Right lobe of liver (tissue), 6 donors: Measurements from ENCODE around the gene DRC1. TPM values are rescaled to one million over a fixed set of nuclear protein-coding genes. Genes with fewer than 3 reads are reported as not detected.

ENCODE experiments used
- ATAC-seq, 4 donors: fragments of 200-7000 bp; cut with Tn5 transposase; one replicate each; pipeline ENCODE4 v1.9.1; 2020; ENCODE audit warnings: mild to moderate bottlenecking in 4 of 4, moderate library complexity in 4 of 4
- DNase-seq, 3 donors: peaks; one replicate each; pipeline ENCODE4 v3.0.0-alpha.2; 2020
- H3K27ac ChIP-seq, 3 donors: fragments of 200-600 bp; one replicate each; pipeline ENCODE4 v1.8.0; 2022
- H3K27me3 ChIP-seq, 2 donors: fragments of 200-600 bp; one replicate each; pipeline ENCODE4 v1.8.0; 2022
- H3K36me3 ChIP-seq, 4 donors: fragments of 200-600 bp; sonication (generic) in 1 of 4; one replicate each; pipeline versions ENCODE4 v1.5.1 to v1.8.0; 2017 to 2022; ENCODE audit warnings: control low read depth in 1 of 4
- H3K4me1 ChIP-seq, 4 donors: fragments of 200-600 bp; sonication (generic) in 1 of 4; one replicate each; pipeline versions ENCODE4 v1.5.1 to v1.8.0; 2017 to 2022; ENCODE audit warnings: control low read depth in 1 of 4
- H3K4me3 ChIP-seq, 3 donors: fragments of 200-600 bp; one replicate each; pipeline ENCODE4 v1.8.0; 2022
- H3K9me3 ChIP-seq, 4 donors: fragments of 200-600 bp; sonication (generic) in 1 of 4; one replicate each; pipeline versions ENCODE4 v1.5.1 to v1.8.0; 2017 to 2022; ENCODE audit warnings: control low read depth in 1 of 4
- POLR2A ChIP-seq: fragments of 450-650 bp; IDR thresholded peaks from one replicate; pipeline ENCODE4 v1.6.1; 2017; ENCODE audit warnings: antibody characterized with exemption, mild to moderate bottlenecking
- WGBS: methylation state at CpG from one replicate; pipeline ENCODE4 v1.1.6; 2018; ENCODE audit warnings: low coverage, low lambda C conversion rate; ENCODE audit not compliant: insufficient coverage; ENCODE audit errors: missing lambda C conversion rate; 5-methylcytosine and 5-hydroxymethylcytosine counted together
- intact Hi-C, 2 donors: fragments of 100-400 bp; cut with DNase I; formaldehyde crosslinking; loops; one replicate each; pipeline versions ENCODE4 v1.11.2 to v1.14.1; 2022
- total RNA-seq, 6 experiments: library from RNA; depleted of rRNA in 2 of 6; stranded (reverse); fragments of >200 nt in 2 of 6; fragmentation: NEBNext Ultra II Directional in 3 of 6; extraction: Animal tissue kit (Norgen Biotek cat#: 25700) in 3 of 6; gene quantifications; one replicate each; pipeline versions ENCODE4 v1.1.0 to v1.2.4, GENCODE V29; 2016 to 2023
- TF ChIP-seq, protein P1 (sequence below), 4 donors: fragments of 200-600 bp in 3 of 4; fragments of 450-650 bp in 1 of 4; IDR thresholded peaks; one replicate each; pipeline versions ENCODE4 v1.5.1 to v1.8.0; 2016 to 2022; ENCODE audit warnings: antibody characterized with exemption in 4 of 4, mild to moderate bottlenecking in 2 of 4
- donor health status: DM: no; HTN: yes; CAD: no.
- donor health status: DM: no; HTN: no; CAD: no.
- donor health status: DM: no; HTN: no; CAD: no.
- donor health status: DM: no; HTN: yes; CAD: no.
- donor health status: DM: no; HTN: yes; CAD: no.

DRC1 gene
- total RNA-seq, 6 experiments from 2014 or later: 0.31 TPM; not detected in 4

DNA sequence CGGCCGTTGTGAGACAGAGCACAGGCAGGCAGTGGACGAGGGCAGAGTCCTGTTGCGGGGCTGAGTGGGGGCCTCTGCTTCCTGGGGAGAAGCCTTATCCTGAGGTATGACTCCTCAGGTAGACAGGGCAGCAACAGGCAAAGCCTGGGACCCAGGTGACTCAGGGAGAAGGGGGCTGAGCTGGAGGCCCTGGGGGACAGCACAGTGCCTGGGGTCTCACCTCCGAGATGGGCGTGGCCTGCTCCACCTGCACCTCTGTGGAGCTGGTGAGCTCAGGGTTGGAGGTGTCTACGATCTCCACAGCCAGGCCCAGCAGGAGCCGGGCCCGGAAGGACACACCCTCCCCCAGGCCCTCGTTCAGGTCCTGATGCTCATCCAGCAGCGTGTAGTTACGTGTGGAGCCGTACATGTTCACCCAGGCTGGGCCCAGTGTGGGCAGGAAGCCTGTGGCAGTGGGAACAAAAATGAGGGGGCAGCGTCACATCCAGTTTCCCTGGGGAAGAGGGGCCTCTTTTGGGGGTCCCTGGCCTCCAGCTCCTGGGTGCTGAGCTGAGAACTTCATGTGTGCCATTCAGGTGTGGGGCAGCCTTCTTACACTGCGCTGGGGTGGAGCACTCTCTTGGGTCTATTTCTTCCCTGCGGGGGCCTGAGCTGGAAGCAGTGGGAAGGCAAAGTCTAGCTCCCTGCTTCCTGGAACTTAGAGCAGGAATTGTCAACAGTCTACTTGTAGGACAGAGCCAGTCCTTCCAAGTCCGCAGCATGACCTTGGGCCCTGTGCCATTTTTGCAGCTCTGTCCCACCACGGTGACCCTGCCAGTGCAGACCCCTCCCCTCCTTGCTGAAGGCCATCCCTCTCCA is 79.1 kb downstream of the DRC1 start:
- no peaks in the 10 kb centered on the region for H3K36me3 ChIP-seq
- H3K27me3 ChIP-seq: no peaks in the 10 kb centered on the region
- TF ChIP-seq, protein P1, sequence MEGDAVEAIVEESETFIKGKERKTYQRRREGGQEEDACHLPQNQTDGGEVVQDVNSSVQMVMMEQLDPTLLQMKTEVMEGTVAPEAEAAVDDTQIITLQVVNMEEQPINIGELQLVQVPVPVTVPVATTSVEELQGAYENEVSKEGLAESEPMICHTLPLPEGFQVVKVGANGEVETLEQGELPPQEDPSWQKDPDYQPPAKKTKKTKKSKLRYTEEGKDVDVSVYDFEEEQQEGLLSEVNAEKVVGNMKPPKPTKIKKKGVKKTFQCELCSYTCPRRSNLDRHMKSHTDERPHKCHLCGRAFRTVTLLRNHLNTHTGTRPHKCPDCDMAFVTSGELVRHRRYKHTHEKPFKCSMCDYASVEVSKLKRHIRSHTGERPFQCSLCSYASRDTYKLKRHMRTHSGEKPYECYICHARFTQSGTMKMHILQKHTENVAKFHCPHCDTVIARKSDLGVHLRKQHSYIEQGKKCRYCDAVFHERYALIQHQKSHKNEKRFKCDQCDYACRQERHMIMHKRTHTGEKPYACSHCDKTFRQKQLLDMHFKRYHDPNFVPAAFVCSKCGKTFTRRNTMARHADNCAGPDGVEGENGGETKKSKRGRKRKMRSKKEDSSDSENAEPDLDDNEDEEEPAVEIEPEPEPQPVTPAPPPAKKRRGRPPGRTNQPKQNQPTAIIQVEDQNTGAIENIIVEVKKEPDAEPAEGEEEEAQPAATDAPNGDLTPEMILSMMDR (IDR thresholded peaks at IDR 0.05): no peak
- TF ChIP-seq POLR2A: no peak
- intact Hi-C loops: no loop called here
- ATAC-seq (no peak), DNase-seq (no peak)
- WGBS: 76% methylated on average over 6 of the region's 18 CpGs
- no peaks in the 10 kb centered on the region for H3K9me3 ChIP-seq
- peaks cover 0 to 19% (median 7%) of the 10 kb centered on the region in 4 donors for H3K4me1 ChIP-seq
- no peak overlapping the region for H3K4me3 ChIP-seq
- H3K27ac ChIP-seq: no peak overlapping the region

DNA sequence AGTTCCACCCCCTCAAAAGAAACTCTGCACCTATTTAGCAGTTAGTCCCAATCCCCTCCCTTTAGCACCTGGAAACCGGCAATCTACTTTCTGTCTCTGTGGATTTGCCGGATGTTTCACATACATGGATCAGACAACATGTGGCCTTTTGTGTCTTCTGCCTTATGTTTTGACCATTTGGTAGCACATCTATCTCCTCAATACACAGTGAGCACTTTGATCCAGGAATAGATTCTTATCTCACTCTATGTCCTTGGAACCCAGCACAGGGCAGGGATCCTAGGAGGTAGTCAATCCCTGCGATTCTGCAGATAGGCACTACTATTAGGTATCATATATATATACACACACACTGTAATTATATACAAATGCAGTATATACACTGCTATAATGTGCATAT is 80.0 kb downstream of the DRC1 start:
- DNase-seq (no peak), ATAC-seq (no peak)
- intact Hi-C loops: no loop called here
- Histone ChIP-seq H3K4me3 (no peak overlapping the region), H3K9me3 (no peaks in the 10 kb centered on the region), H3K27me3 (no peaks in the 10 kb centered on the region), H3K36me3 (no peaks in the 10 kb centered on the region), H3K4me1 (peaks cover 0 to 19% (median 7%) of the 10 kb centered on the region in 4 donors), H3K27ac (no peak overlapping the region)
- no peak for TF ChIP-seq POLR2A
- TF ChIP-seq, protein P1 (IDR thresholded peaks at IDR 0.05): no peak
- WGBS: 71% methylated on average over 3 of the region's 3 CpGs

DNA sequence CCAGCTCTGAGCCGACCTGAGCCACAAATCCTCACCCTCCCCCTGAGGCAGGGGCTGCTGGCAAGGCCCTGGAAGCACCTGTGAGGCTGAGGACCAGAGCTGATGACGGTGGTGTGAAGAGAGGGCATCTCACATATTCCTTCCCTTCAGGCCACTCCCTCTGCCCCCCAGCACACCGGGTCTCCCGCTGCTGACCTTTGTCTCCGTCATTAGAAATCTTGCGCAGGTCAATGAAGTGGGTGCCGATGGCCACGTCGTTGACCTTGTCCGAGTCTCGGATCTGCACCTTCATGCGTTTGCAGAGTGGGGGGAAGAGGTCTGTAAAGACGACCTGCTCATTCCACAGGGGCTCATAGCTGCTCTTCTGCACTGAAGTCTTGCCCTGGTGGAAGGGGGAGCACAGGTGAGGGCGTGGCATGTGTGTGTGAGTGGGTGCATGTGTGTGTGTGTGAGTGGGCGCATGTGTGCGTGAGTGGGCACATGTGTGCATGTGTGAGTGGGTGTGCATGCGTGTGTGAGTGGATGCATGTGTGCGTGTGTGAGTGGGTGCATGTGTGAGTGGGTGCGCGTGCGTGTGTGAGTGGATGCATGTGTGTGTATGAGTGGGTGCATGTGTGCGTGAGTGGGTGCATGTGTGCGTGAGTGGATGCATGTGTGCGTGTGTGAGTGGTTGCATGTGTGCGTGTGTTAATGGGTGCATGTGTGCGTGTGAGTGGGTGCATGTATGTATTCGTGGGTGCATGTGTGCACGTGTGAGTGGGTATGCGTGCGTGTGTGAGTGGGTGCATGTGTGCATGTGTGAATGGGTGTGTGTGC is 80.7 kb downstream of the DRC1 start:
- DNase-seq (peak in 1 of 3 donors; percentile 41), ATAC-seq (no peak)
- H3K4me3 ChIP-seq: no peak overlapping the region
- TF ChIP-seq, protein P1 (IDR thresholded peaks at IDR 0.05): no peak
- TF ChIP-seq POLR2A: no peak
- peaks cover 0 to 19% (median 7%) of the 10 kb centered on the region in 4 donors for H3K4me1 ChIP-seq
- H3K36me3 ChIP-seq: no peaks in the 10 kb centered on the region
- no peaks in the 10 kb centered on the region for H3K9me3 ChIP-seq
- intact Hi-C loops: no loop called here
- 78% methylated on average over 26 of the region's 30 CpGs for WGBS
- no peak overlapping the region for H3K27ac ChIP-seq
- no peaks in the 10 kb centered on the region for H3K27me3 ChIP-seq

DNA sequence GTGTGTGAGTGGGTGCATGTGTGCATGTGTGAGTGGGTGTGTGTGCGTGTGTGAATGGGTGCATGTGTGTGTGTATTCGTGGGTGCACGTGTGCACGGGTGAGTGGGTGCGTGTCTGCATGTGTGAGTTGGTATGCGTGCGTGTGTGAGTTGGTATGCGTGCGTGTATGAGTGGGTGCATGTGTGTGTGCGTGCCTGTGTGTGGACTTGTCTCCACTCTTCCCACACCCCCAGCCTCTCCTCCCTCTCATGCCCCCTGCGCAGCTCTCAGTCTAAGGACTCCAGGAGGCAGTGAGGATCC is 81.3 kb downstream of the DRC1 start:
- TF ChIP-seq, protein P1 (IDR thresholded peaks at IDR 0.05): no peak
- TF ChIP-seq POLR2A: no peak
- H3K9me3 ChIP-seq: no peaks in the 10 kb centered on the region
- peaks cover 0 to 19% (median 7%) of the 10 kb centered on the region in 4 donors for H3K4me1 ChIP-seq
- 89% methylated on average over 10 of the region's 11 CpGs for WGBS
- intact Hi-C loops: no loop called here
- DNase-seq (peak in 1 of 3 donors; percentile 35), ATAC-seq (no peak)
- no peak overlapping the region for H3K27ac ChIP-seq
- no peaks in the 10 kb centered on the region for H3K27me3 ChIP-seq
- no peak overlapping the region for H3K4me3 ChIP-seq
- H3K36me3 ChIP-seq: no peaks in the 10 kb centered on the region
